Measurements from ENCODE around the gene TLR9.
"Not testable (repeated sequence)": the region's sequence is repeated elsewhere in the genome, so short reads cannot be mapped to it uniquely, and the experiment has no call there.

Gene TLR9

GRCh38 chr3:52225452-52226228 is at the start of gene TLR9:
Gene TLR9, minus strand, starts transcription at chr3:52225645. Its CDS starts 116 bp downstream, at chr3:52225529.
- peaks cover 35% of the 10 kb centered on the region for H3K36me3 Mint-ChIP-seq
- peak; percentile 23 for ATAC-seq
- DNase-seq (ENCODE audit: low spot score in 2 of 2) = no peak
- no peaks in the 10 kb centered on the region for H3K9me3 Mint-ChIP-seq
- H3K4me1 Mint-ChIP-seq = peaks cover 58% of the 10 kb centered on the region
- peak within 1 kb of the TSS; percentile 77 for H3K4me3 Mint-ChIP-seq
- peak within 1 kb of the TSS; percentile 87 for H3K27ac Mint-ChIP-seq

DNA sequence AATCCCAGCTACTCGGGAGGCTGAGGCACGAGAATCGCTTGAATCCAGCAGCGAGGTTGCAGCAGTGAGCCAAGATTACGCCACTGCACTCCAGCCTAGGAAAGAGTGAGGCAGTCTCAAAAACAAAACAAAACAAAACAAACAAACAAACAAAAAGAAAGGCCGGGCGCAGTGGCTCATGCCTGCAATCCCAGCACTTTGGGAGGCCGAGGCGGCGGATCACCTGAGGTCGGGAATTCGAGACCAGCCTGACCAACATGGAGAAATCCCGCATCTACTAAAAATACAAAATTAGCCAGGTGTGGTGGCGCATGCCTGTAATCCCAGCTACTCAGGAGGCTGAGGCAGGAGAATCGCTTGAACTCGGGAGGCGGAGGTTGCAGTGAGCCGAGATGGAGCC is 49.3 kb upstream of the TLR9 start:
- DNase-seq (ENCODE audit: low spot score in 2 of 2); ATAC-seq; H3K9me3 Mint-ChIP-seq: not testable (repeated sequence)
- Mint-ChIP-seq H3K27ac (peak overlapping the region; percentile 94), H3K36me3 (peaks cover 100% of the 10 kb centered on the region), H3K4me1 (peaks cover 64% of the 10 kb centered on the region), H3K4me3 (peak overlapping the region; percentile 82)

DNA sequence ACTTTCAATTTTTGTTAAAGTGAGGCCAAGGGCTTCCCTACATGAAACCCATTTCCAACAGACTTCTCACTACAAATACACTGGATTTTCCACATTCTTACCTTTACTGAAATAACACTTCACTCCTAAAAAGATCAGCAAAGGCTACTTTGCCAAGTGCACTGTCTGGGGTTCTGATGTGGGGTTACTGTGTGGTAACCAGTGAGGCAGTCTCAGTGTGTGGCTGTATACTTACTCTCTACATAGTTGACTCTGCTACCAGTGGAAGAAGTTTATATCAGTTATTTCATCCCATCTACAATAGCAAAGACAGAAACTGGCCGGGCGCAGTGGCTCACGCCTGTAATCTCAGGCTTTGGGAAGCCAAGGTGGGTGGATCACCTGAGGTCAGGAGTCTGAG is 47.4 kb upstream of the TLR9 start:
- Mint-ChIP-seq H3K4me3 (peak overlapping the region; percentile 82), H3K27ac (peak overlapping the region; percentile 94), H3K9me3 (no peaks in the 10 kb centered on the region), H3K36me3 (peaks cover 100% of the 10 kb centered on the region), H3K4me1 (peaks cover 67% of the 10 kb centered on the region)
- peak; percentile 35 for ATAC-seq
- DNase-seq (ENCODE audit: low spot score in 2 of 2) = no peak

- ATAC-seq; DNase-seq (ENCODE audit: low spot score in 2 of 2); H3K9me3 Mint-ChIP-seq: not testable (repeated sequence)
- peaks cover 74% of the 10 kb centered on the region for H3K4me1 Mint-ChIP-seq
- peak overlapping the region; percentile 82 for H3K4me3 Mint-ChIP-seq
- H3K36me3 Mint-ChIP-seq = peaks cover 100% of the 10 kb centered on the region
- peak overlapping the region; percentile 94 for H3K27ac Mint-ChIP-seq
These were observed 46.7 kb upstream of the TLR9 start for GRCh38 chr3:52272172-52272571.

DNA sequence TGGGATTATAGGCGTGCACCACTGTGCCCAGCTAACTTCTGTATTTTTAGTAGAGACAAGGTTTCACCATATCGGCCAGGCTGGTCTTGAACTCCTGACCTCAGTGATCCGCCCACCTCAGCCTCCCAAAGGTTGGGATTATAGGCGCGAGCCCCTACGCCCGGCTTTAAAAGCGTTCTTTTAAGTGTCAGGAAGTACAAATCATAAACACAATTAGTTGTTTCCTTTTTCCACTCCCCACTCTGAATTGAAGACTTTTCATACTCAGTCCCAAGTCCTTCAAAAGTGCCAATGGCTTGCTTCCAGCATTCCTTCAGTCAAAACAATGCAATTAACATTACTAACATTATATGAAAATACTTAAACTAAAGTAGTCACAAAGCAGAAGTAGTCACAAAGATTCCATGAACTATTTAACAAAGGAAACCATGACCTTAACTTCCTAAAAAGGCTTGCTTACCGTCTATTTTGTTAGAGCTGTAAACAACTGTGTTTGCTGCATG is 44.9 kb upstream of the TLR9 start:
- Mint-ChIP-seq H3K36me3 (peaks cover 100% of the 10 kb centered on the region), H3K4me3 (peak overlapping the region; percentile 82), H3K9me3 (no peaks in the 10 kb centered on the region), H3K4me1 (peaks cover 69% of the 10 kb centered on the region), H3K27ac (peak overlapping the region; percentile 94)
- DNase-seq (ENCODE audit: low spot score in 2 of 2) = no peak
- ATAC-seq = no peak

DNA sequence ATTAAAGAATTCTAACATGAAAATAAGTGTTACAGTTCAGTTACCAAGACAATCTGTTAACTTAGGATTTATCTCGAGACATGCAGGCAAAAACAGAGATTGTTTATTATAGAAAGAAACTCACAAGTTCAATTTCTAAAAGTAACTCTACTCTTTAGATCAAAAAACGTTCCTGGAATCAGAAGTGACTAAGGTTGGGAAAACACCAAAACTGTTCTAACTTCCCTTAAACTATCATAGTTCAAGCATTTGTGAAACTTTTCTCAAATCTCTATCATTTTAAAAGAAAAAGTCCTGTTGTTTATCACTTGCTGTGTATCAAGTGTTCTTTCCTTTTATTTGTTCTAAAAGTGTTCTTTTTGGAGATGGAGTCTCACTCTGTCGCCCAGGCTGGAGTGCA is 44.3 kb upstream of the TLR9 start:
- no peak for ATAC-seq
- no peak for DNase-seq (ENCODE audit: low spot score in 2 of 2)
- H3K27ac Mint-ChIP-seq = peak overlapping the region; percentile 94
- H3K36me3 Mint-ChIP-seq = peaks cover 100% of the 10 kb centered on the region
- H3K4me3 Mint-ChIP-seq = peak overlapping the region; percentile 82
- H3K9me3 Mint-ChIP-seq = no peaks in the 10 kb centered on the region
- H3K4me1 Mint-ChIP-seq = peaks cover 67% of the 10 kb centered on the region

GRCh38 chr3:52268036-52268435 is 42.6 kb upstream of the TLR9 start:
- no peak for DNase-seq (ENCODE audit: low spot score in 2 of 2)
- Mint-ChIP-seq H3K4me1 (peaks cover 71% of the 10 kb centered on the region), H3K27ac (peak overlapping the region; percentile 94), H3K36me3 (peaks cover 100% of the 10 kb centered on the region), H3K4me3 (peak overlapping the region; percentile 82), H3K9me3 (no peaks in the 10 kb centered on the region)
- peak; percentile 68 for ATAC-seq

DNA sequence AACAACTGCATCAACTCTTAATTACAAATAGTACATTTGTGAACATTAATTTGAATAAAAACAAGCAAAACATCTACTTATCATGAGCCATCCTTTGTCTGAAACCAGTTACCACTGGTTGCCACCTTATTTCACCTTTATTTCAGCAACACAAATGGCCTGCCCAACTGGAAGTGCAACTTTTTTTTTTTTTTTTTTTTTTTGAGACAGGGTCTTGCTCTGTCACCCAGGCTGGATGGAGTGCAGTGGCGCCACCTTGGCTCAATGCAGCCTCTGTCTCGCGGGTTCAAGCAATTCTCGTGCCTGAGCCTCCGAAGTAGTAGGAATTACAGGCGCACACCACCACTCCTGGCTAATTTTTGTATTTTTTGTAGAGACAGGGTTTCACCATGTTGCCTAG is 39.9 kb upstream of the TLR9 start:
- H3K4me3 Mint-ChIP-seq = no peak overlapping the region
- H3K27ac Mint-ChIP-seq = peak overlapping the region; percentile 68
- no peak for DNase-seq (ENCODE audit: low spot score in 2 of 2)
- peaks cover 57% of the 10 kb centered on the region for H3K4me1 Mint-ChIP-seq
- H3K9me3 Mint-ChIP-seq = no peaks in the 10 kb centered on the region
- no peak for ATAC-seq
- peaks cover 100% of the 10 kb centered on the region for H3K36me3 Mint-ChIP-seq

GRCh38 chr3:52262447-52262846 is 37.0 kb upstream of the TLR9 start:
- H3K9me3 Mint-ChIP-seq = no peaks in the 10 kb centered on the region
- ATAC-seq = no peak
- H3K4me1 Mint-ChIP-seq = peaks cover 60% of the 10 kb centered on the region
- H3K4me3 Mint-ChIP-seq = no peak overlapping the region
- DNase-seq (ENCODE audit: low spot score in 2 of 2) = no peak
- H3K36me3 Mint-ChIP-seq = peaks cover 100% of the 10 kb centered on the region
- H3K27ac Mint-ChIP-seq = peak overlapping the region; percentile 68

DNA sequence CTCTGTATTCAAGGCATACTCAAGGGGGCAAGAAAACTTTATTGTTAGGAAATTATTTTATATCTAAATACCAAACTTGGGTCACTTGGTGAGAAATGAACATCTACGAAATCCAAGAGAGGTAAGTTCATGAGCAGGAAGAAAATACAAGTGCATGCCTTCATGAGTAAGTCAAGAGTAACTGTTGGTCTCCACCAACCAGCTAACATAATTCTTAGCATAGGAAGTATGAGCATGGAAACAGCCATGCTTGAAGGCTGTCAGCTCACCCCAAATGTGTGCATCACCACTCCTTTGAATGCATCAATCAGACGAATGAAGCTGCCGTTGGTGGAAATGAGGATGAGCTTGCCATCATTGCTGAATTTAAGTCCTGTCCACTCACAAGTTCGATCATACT is 34.0 kb upstream of the TLR9 start:
- Mint-ChIP-seq H3K4me3 (no peak overlapping the region), H3K4me1 (peaks cover 81% of the 10 kb centered on the region), H3K9me3 (no peaks in the 10 kb centered on the region), H3K36me3 (peaks cover 100% of the 10 kb centered on the region), H3K27ac (peak overlapping the region; percentile 87)
- peak; percentile 51 for ATAC-seq
- DNase-seq (ENCODE audit: low spot score in 2 of 2) = no peak

DNA sequence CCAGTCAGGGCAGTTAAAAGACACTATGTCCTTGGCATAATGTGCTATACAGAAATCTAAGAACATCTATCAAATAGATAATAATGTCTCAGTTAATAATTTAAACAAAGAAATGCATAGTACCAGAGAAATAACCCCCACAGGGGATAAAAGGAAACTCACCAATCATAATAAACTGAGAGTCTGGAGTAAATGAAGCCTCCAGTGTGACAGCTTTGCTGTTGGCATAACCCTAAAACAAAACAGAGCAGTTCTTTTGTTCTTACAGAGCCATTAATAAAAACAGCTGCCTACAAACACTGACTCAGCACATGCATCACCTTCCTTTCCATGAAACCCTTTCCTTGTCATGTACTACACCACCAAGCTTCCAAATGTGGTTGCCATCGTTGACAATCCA is 33.6 kb upstream of the TLR9 start:
- ATAC-seq (peak; percentile 21), DNase-seq (ENCODE audit: low spot score in 2 of 2) (no peak)
- Mint-ChIP-seq H3K9me3 (no peaks in the 10 kb centered on the region), H3K36me3 (peaks cover 100% of the 10 kb centered on the region), H3K4me1 (peaks cover 81% of the 10 kb centered on the region), H3K27ac (peak overlapping the region; percentile 87), H3K4me3 (no peak overlapping the region)

DNA sequence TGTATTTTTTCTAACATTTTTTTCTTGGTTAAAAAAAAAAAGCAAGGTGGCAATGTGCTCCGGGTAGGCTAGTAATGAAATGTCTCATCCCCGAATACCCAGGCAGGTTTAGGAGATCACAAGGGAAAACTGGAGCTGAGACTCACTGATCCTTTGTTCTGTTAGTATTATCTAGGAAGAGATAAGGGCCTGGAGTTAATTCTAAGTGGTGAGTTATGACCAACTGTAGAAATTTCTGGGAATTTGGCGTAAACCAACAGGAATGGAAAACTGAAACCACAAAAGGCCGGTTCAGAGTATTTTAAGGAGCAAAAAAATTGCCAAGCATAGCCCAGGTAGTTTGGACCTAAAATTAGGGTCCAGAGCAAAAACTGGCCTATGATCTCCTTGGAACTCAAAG is 32.5 kb upstream of the TLR9 start:
- Mint-ChIP-seq H3K4me1 (peaks cover 81% of the 10 kb centered on the region), H3K27ac (peak overlapping the region; percentile 87), H3K4me3 (no peak overlapping the region), H3K9me3 (no peaks in the 10 kb centered on the region), H3K36me3 (peaks cover 100% of the 10 kb centered on the region)
- ATAC-seq (no peak), DNase-seq (ENCODE audit: low spot score in 2 of 2) (no peak)

DNA sequence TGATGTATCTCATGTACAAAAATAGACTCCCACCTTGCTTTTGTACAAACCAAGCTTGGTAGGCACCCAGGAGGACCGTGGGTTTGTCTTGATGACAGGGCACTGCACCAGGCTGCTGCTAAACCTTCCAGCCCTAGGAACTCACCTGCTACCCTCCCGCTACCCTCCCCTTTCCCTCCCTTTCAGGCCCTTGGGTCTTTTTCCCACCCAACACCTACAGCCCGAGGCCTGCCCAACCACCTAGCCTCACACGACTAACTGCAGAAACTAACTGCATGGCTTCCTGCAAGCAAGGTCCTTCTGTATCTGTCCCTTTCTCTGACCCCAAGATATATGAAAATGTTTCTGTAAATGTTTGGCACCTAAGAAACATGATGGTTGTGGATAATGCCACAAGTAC is 31.2 kb upstream of the TLR9 start:
- Mint-ChIP-seq H3K27ac (peak overlapping the region; percentile 87), H3K36me3 (peaks cover 100% of the 10 kb centered on the region), H3K4me3 (no peak overlapping the region), H3K9me3 (no peaks in the 10 kb centered on the region), H3K4me1 (peaks cover 86% of the 10 kb centered on the region)
- DNase-seq (ENCODE audit: low spot score in 2 of 2) (no peak), ATAC-seq (no peak)

DNA sequence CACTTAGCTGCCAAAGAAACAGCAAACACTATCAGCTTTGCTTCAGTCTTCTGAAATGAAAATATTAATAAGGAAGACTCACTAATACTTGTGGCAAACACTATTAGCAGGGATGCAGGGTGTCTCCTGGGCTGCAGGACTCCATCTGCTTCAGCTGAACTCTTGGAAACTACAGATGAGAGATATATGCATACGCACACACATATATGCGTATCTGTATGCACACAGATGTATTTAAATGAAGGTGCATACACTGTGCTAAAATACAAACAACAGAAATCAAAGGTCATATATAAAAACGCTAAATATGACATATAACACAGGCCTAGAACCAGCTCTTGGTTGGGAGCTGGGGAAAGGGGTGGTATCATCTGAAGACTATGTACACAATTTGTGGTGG is 30.7 kb upstream of the TLR9 start:
- peak overlapping the region; percentile 96 for H3K27ac Mint-ChIP-seq
- H3K9me3 Mint-ChIP-seq = no peaks in the 10 kb centered on the region
- peaks cover 100% of the 10 kb centered on the region for H3K36me3 Mint-ChIP-seq
- ATAC-seq = no peak
- no peak for DNase-seq (ENCODE audit: low spot score in 2 of 2)
- H3K4me3 Mint-ChIP-seq = no peak overlapping the region
- peaks cover 86% of the 10 kb centered on the region for H3K4me1 Mint-ChIP-seq

- Mint-ChIP-seq H3K27ac (peak overlapping the region; percentile 96), H3K4me3 (peak overlapping the region; percentile 73), H3K4me1 (peaks cover 92% of the 10 kb centered on the region), H3K9me3 (no peaks in the 10 kb centered on the region), H3K36me3 (peaks cover 100% of the 10 kb centered on the region)
- DNase-seq (ENCODE audit: low spot score in 2 of 2) (no peak), ATAC-seq (no peak)
These were observed 29.2 kb upstream of the TLR9 start for GRCh38 chr3:52254608-52255007.
